ENCODE results near the gene CNTN5. TPM values are rescaled to one million over a fixed set of nuclear protein-coding genes. Genes with fewer than 3 reads are reported as not detected.

Gene CNTN5
- total RNA-seq, 1 donor from 2014 or later: not detected

DNA sequence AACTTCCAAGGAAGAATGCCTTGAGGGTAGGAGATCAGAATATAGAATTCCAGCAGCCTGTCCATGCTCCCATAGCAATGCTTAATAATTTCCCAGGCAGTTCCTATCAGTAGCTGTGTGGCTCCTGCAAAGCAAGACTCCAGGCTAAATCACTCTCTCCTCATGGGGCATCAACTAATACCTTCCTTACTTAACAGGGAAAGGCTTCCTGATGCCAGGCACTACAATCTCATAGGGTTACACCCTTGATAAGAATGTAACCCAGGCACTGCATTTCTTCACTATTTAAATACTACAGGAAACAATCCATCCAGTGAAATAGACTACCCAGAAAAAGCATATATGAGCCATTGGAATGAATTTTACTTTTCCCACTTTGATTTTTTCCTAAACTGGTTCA, 1051.4 kb downstream of the CNTN5 start:
- no peaks in the 10 kb centered on the region for H3K9me3 ChIP-seq
- no peaks in the 10 kb centered on the region for H3K27me3 ChIP-seq
- intact Hi-C loops (cut with DNase I): no loop called here
- no peak for DNase-seq
- H3K36me3 ChIP-seq: no peaks in the 10 kb centered on the region
- H3K4me3 ChIP-seq: no peak overlapping the region
- no peak overlapping the region for H3K27ac ChIP-seq
- H3K4me1 ChIP-seq: no peaks in the 10 kb centered on the region
- no peak for ATAC-seq
- TF ChIP-seq, protein P1, sequence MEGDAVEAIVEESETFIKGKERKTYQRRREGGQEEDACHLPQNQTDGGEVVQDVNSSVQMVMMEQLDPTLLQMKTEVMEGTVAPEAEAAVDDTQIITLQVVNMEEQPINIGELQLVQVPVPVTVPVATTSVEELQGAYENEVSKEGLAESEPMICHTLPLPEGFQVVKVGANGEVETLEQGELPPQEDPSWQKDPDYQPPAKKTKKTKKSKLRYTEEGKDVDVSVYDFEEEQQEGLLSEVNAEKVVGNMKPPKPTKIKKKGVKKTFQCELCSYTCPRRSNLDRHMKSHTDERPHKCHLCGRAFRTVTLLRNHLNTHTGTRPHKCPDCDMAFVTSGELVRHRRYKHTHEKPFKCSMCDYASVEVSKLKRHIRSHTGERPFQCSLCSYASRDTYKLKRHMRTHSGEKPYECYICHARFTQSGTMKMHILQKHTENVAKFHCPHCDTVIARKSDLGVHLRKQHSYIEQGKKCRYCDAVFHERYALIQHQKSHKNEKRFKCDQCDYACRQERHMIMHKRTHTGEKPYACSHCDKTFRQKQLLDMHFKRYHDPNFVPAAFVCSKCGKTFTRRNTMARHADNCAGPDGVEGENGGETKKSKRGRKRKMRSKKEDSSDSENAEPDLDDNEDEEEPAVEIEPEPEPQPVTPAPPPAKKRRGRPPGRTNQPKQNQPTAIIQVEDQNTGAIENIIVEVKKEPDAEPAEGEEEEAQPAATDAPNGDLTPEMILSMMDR (IDR thresholded peaks at IDR 0.05): no peak

DNA sequence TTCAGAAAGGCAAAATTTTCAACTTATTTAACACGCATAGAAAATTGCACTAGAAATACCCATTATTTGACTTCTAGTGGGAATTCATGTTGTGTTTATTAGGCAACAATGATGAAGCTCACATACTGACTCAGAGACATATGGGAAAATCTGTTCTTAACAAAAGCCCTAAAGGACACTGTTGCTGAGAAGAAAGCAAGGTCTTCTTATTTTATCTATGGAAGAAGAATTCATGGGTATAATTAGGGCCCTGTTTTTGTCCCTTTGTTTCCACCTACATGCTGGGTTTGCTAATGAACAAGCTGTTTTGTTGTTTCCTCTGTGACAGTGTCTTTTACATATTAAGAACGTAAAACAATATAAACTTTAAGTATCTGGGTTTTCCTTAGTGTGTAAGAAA, 1059.6 kb downstream of the CNTN5 start:
- Histone ChIP-seq H3K4me1 (no peaks in the 10 kb centered on the region), H3K27ac (no peak overlapping the region), H3K27me3 (no peaks in the 10 kb centered on the region), H3K4me3 (no peak overlapping the region), H3K36me3 (no peaks in the 10 kb centered on the region), H3K9me3 (no peaks in the 10 kb centered on the region)
- no peak for ATAC-seq
- no peak for DNase-seq
- TF ChIP-seq, protein P1 (IDR thresholded peaks at IDR 0.05): no peak
- intact Hi-C loops (cut with DNase I): no loop called here

DNA sequence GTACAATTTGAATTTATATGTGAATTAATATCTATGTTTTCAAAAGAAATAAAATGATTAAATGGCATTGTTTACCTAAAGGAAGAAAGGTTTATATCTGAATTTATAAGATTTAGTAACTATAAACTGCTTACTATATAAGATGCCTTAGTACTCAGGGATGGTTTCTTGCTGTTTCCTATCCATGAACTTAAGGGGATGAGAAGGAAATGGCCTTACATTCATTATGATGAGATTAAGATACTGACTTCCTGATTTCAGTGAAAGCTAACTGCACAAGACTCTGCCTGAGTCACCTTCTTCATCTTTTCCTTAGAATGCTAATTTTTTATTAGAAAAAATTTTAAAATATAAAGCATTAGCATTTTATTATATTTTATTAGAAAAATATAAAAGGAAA, 1060.1 kb downstream of the CNTN5 start:
- TF ChIP-seq, protein P1 (IDR thresholded peaks at IDR 0.05): no peak
- H3K4me3 ChIP-seq: no peak overlapping the region
- ATAC-seq: no peak

DNA sequence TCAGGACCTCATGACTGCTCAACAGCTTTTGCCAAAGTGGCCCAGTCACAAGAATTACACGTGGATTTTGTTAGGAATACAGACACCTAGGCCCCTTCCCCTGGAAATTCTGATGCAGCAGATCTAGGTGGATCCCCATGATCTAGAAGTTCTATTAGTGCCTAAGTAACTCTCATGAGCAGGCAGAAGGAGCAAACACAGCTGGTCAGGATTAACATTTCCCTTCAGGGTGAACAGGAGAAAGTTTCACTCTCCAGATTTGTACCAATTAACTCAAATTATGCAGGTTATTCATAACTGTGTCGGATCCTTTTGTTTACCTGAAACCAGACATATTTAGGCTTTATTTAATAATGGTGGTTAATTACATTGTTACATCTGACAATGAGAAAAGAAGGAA, 1072.9 kb downstream of the CNTN5 start:
- intact Hi-C loops (cut with DNase I): no loop called here
- H3K9me3 ChIP-seq: no peaks in the 10 kb centered on the region

More for the DNA sequence above, 1060.1 kb downstream of the CNTN5 start:
- Histone ChIP-seq H3K27me3 (no peaks in the 10 kb centered on the region), H3K9me3 (no peaks in the 10 kb centered on the region), H3K4me1 (no peaks in the 10 kb centered on the region), H3K27ac (no peak overlapping the region), H3K36me3 (no peaks in the 10 kb centered on the region)
- intact Hi-C loops (cut with DNase I): no loop called here
- no peak for DNase-seq

DNA sequence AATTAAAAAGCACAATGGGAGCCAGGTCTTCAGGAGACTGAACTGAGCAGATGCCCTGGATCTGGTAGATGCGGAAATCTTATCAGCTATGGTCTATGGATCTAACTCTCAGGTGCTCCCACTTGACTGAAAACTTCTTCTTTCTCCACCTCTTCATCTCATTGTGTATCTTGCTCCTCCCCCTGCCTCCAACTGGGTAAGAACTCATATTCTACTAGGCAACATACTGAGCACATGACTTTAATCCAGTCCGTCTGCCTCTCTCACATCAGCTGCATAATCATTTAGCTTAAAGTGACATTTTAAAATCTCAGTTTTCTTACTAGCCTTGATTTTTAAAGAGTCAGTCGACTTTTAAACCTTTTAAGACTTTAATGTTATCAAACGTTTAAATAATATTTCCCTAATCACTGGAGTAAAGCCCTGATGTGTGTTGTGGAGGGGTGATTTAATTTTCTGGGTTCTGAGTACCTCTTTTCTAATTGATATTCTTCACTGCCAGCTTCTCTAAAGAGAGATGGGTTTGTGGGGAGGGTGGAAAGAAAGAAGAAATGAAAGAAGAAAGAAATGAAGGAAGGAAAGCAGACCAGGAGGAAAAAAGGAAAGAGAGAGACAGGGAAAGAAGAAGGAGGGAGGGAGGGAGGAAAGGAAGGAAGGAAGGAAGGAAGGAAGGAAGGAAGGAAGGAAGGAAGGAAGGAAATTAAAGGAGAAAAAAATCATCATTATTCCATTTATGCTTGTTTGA, 1073.5 kb downstream of the CNTN5 start:
- no peaks in the 10 kb centered on the region for H3K9me3 ChIP-seq
- TF ChIP-seq, protein P1 (IDR thresholded peaks at IDR 0.05): no peak
- no peaks in the 10 kb centered on the region for H3K4me1 ChIP-seq
- no peak overlapping the region for H3K4me3 ChIP-seq
- no peak overlapping the region for H3K27ac ChIP-seq
- no peaks in the 10 kb centered on the region for H3K27me3 ChIP-seq
- ATAC-seq (no peak), DNase-seq (no peak)
- no peaks in the 10 kb centered on the region for H3K36me3 ChIP-seq
- intact Hi-C loops (cut with DNase I): no loop called here

More for the DNA sequence above, 1072.9 kb downstream of the CNTN5 start:
- Histone ChIP-seq H3K4me3 (no peak overlapping the region), H3K36me3 (no peaks in the 10 kb centered on the region), H3K4me1 (no peaks in the 10 kb centered on the region), H3K27me3 (no peaks in the 10 kb centered on the region), H3K27ac (no peak overlapping the region)
- TF ChIP-seq, protein P1 (IDR thresholded peaks at IDR 0.05): no peak
- no peak for DNase-seq
- no peak for ATAC-seq
